Right ventricle myocardium inferior (tissue), 1 donor: ENCODE results near the gene MTO1. TPM values are rescaled to one million over a fixed set of nuclear protein-coding genes. Genes with fewer than 3 reads are reported as not detected.
A peak's percentile ranks its signal among the peaks of the same experiment; 100 is the strongest.
"Not testable (repeated sequence)": the region's sequence is repeated elsewhere in the genome, so short reads cannot be mapped to it uniquely, and the experiment has no call there.

ENCODE experiments used
- ATAC-seq: fragments of 200-7000 bp; cut with Tn5 transposase; one replicate; pipeline ENCODE4 v1.9.1; 2020; ENCODE audit warnings: mild to moderate bottlenecking, moderate library complexity
- DNase-seq: peaks from one replicate; pipeline ENCODE4 v3.0.0; 2021; ENCODE audit errors: missing footprints
- intact Hi-C: fragments of 100-400 bp; cut with DNase I; formaldehyde crosslinking; loops from one replicate; pipeline ENCODE4 v1.11.0; 2022
- total RNA-seq: library from RNA; stranded (reverse); fragmentation: NEBNext Ultra II Directional; extraction: Animal tissue kit (Norgen Biotek cat#: 25700); gene quantifications from one replicate; pipeline ENCODE4 v1.2.1, GENCODE V29; 2021
- donor health status: DM: no; HTN: yes; CAD: no; lungs with severe emphysema.

MTO1 gene
- total RNA-seq, 1 donor from 2014 or later = 26.6 TPM

GRCh38 chr6:73497915-73498314 is 36.4 kb downstream of the MTO1 start:
- no peak for DNase-seq
- intact Hi-C loops = no loop called here
- no peak for ATAC-seq

- no peak for DNase-seq
- no peak for ATAC-seq
- intact Hi-C loops = no loop called here
Measured at GRCh38 chr6:73503027-73503772, 41.7 kb downstream of the MTO1 start.

GRCh38 chr6:73504160-73504559 is 42.6 kb downstream of the MTO1 start:
- intact Hi-C loops = no loop called here
- ATAC-seq = no peak
- no peak for DNase-seq

- no peak for DNase-seq
- intact Hi-C loops = no loop called here
- no peak for ATAC-seq
Measured at GRCh38 chr6:73505142-73505541, 43.6 kb downstream of the MTO1 start.

- intact Hi-C loops = not testable (repeated sequence)
Measured at GRCh38 chr6:73505705-73506104, 44.2 kb downstream of the MTO1 start.

GRCh38 chr6:73506246-73506645 is 44.7 kb downstream of the MTO1 start:
- intact Hi-C loops = no loop called here
- no peak for ATAC-seq
- DNase-seq = no peak

More at GRCh38 chr6:73505705-73506104, 44.2 kb downstream of the MTO1 start:
- not testable (repeated sequence) for DNase-seq, ATAC-seq

- ATAC-seq = no peak
Measured at GRCh38 chr6:73508776-73509175, 47.2 kb downstream of the MTO1 start.

GRCh38 chr6:73509851-73510250 is 48.3 kb downstream of the MTO1 start:
- DNase-seq (no peak), ATAC-seq (no peak)
- intact Hi-C loops = no loop called here

More at GRCh38 chr6:73508776-73509175, 47.2 kb downstream of the MTO1 start:
- DNase-seq = no peak
- intact Hi-C loops = no loop called here

- no peak for DNase-seq
- intact Hi-C loops = no loop called here
- ATAC-seq = no peak
Measured at GRCh38 chr6:73511796-73512195, 50.3 kb downstream of the MTO1 start.

GRCh38 chr6:73513496-73513854 is 51.9 kb downstream of the MTO1 start:
- ATAC-seq (no peak), DNase-seq (no peak)
- intact Hi-C loops = no loop called here

- ATAC-seq (no peak), DNase-seq (no peak)
- intact Hi-C loops = loop anchor here (1.0 kb wide), 1 partner anchor 97 kb away; no protein-coding TSS in a partner anchor
Measured at GRCh38 chr6:73514746-73515110, 53.2 kb downstream of the MTO1 start.

GRCh38 chr6:73515204-73515655 is 53.7 kb downstream of the MTO1 start:
- DNase-seq (no peak), ATAC-seq (no peak)
- intact Hi-C loops = loop anchor here (1.0 kb wide), 1 partner anchor 96 kb away; no protein-coding TSS in a partner anchor

GRCh38 chr6:73516514-73517489 is 55.3 kb downstream of the MTO1 start:
- ATAC-seq (no peak), DNase-seq (no peak)
- intact Hi-C loops = no loop called here

- ATAC-seq, DNase-seq, intact Hi-C loops: not testable (repeated sequence)
Measured at GRCh38 chr6:73518100-73518981, 56.8 kb downstream of the MTO1 start.

- DNase-seq, intact Hi-C loops, ATAC-seq: not testable (repeated sequence)
Measured at GRCh38 chr6:73518982-73519881, 57.7 kb downstream of the MTO1 start.

- DNase-seq (peak; percentile 91), ATAC-seq (peak; percentile 60)
- intact Hi-C loops = loop anchor here (2.0 to 5.0 kb wide), 3 partner anchors 47 to 132 kb away; partner anchors contain the start of gene SLC17A5
Measured at GRCh38 chr6:73519926-73520687, 58.6 kb downstream of the MTO1 start.
